Muscle layer of colon (tissue), 2 donors: ENCODE data around the gene UNC5A.

ENCODE experiments used
- H3K27ac ChIP-seq: one replicate; pipeline ENCODE4 v1.7.0; 2013; ENCODE audit warnings: low read depth, mild to moderate bottlenecking, low read length, moderate library complexity
- H3K27me3 ChIP-seq, 2 donors: one replicate each; pipeline ENCODE4 v1.7.0; 2013; ENCODE audit warnings: low read length in 2 of 2, mild to moderate bottlenecking in 2 of 2; ENCODE audit not compliant: insufficient read depth in 2 of 2, control insufficient read depth in 1 of 2
- H3K36me3 ChIP-seq: one replicate; pipeline ENCODE4 v1.7.0; 2013; ENCODE audit warnings: mild to moderate bottlenecking, low read length; ENCODE audit not compliant: insufficient read depth
- H3K4me1 ChIP-seq: one replicate; pipeline ENCODE4 v1.7.0; 2013; ENCODE audit warnings: mild to moderate bottlenecking, low read length; ENCODE audit not compliant: insufficient read depth
- H3K4me3 ChIP-seq, 2 donors: one replicate each; pipeline ENCODE4 v1.7.0; 2013; ENCODE audit warnings: low read length in 2 of 2, low read depth in 1 of 2, mild to moderate bottlenecking in 1 of 2, moderate library complexity in 1 of 2
- H3K9ac ChIP-seq: one replicate; pipeline ENCODE4 v1.7.0; 2013; ENCODE audit warnings: low read length
- H3K9me3 ChIP-seq: one replicate; pipeline ENCODE4 v1.7.0; 2013; ENCODE audit warnings: mild to moderate bottlenecking, low read length
- donor health status: abdominal sarcoma.
- donor health status: Adenocarcinoma of cecum.

Gene UNC5A

DNA sequence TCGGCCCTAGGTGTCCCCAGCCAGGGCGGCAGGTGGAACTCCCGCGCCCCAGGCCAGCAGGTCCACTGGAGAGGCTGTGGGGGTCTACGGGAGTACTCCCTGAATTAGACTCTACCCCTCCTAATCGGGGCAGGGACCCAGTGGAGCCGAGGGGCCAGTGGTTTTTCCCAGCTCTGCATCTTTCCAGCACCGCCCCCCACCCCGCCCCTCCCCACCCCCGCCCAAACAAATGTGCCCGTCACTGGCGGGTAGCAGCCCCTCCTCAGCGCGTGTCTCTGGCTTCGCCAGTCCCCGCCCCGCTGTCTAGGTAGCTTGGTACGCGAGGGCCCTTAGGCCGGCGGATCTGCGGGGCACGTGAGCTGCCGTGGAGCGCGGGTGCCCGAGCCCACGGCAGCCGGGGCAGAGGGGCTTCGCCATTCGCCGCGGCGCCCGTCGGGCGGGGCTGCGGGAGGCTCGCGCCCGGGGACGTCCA lies 7.0 kb downstream of the UNC5A start:
- Histone ChIP-seq H3K36me3 (no peaks in the 10 kb centered on the region), H3K27ac (no peak overlapping the region), H3K4me1 (no peaks in the 10 kb centered on the region), H3K4me3 (peak overlapping the region in 1 of 2 donors; percentile 50), H3K9me3 (no peaks in the 10 kb centered on the region), H3K27me3 (peaks cover 34 to 71% of the 10 kb centered on the region in 2 donors), H3K9ac (no peak overlapping the region)

DNA sequence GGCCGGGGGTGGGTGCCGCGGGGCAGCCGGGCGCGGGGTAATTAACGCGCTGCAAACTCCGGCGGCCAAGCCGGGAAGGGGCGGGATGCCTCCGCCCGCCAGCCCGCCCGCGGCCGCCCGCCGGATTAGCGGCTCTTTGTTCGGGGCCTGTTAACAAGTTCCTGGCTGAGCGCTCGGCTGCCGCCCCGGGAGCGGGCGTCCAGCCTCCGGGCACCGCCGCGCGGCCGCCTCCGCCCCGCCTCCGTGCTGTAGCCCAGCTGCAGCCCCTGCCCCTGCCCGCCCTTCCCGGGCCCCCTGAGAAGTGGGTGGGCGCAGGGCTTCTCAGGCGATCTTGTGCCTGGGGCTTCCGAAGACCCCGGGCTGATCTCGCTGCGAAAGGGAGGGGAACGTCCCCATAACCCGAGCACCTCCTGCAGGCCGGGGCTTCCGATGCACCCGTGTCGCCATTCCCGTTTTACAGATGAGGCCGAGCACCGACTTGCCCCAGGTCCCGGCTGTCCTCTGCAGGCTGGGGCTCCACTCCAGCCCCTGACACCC lies 7.5 kb downstream of the UNC5A start:
- peak overlapping the region in 1 of 2 donors; percentile 50 for H3K4me3 ChIP-seq
- no peaks in the 10 kb centered on the region for H3K36me3 ChIP-seq
- H3K9ac ChIP-seq = no peak overlapping the region
- H3K9me3 ChIP-seq = no peaks in the 10 kb centered on the region
- H3K27me3 ChIP-seq = peaks cover 29 to 71% of the 10 kb centered on the region in 2 donors
- H3K27ac ChIP-seq = no peak overlapping the region
- H3K4me1 ChIP-seq = no peaks in the 10 kb centered on the region

DNA sequence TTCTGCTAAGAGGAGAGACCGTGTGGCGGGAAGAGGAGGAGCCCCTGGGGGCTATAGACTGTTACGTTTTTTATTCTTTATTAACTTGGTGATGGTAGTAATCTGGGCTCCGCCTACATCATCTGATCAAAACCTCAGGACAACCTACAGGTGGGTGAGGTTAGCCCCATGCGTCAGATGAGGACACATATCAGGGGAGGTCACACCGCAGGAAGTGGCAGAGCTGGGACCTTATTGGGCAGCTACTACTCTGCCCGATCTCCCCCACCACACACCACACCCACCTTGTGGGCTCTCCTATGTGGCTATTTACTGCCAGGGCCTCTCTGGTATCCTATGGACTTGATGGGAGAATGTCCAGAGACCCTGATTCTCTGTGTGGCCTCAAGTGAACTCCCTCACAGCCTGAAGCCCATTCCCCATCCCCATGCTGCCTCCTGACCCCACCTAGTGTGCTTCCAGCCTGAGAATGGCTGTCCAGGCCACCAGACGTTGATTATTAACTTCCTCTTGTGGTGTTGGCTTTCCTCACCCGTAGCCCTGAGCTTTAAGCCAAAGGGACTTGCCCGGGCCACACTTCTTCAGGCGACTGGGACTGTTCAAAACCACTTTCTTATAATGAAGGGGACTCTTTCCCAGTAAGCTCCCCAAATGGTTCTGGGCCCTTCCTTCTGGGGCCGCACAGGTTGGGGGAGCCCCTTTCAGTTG lies 8.2 kb downstream of the UNC5A start:
- peaks cover 25 to 71% of the 10 kb centered on the region in 2 donors for H3K27me3 ChIP-seq
- no peaks in the 10 kb centered on the region for H3K36me3 ChIP-seq
- H3K4me1 ChIP-seq = no peaks in the 10 kb centered on the region
- H3K27ac ChIP-seq = no peak overlapping the region
- H3K4me3 ChIP-seq = peak overlapping the region in 1 of 2 donors; percentile 50
- no peak overlapping the region for H3K9ac ChIP-seq
- no peaks in the 10 kb centered on the region for H3K9me3 ChIP-seq

DNA sequence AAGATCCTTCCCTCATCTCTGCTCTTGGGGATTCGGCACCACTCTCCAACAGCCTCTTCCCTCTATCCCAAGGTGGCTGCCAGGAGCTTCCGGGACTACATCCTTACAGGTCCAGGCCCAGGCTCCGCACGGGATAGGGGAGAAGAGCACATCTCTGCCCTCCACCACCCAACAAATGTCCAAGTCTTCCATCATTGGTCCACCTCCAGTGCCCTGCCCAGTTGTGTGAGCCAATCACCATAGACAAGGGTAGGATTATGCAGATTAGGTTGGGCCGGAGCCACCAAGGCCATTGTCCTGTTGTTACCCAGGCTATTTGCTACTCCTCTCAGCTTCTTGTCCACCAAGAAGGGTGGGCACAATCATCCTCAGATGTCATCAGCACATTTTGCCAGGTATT lies 9.1 kb downstream of the UNC5A start:
- no peaks in the 10 kb centered on the region for H3K36me3 ChIP-seq
- no peaks in the 10 kb centered on the region for H3K9me3 ChIP-seq
- no peaks in the 10 kb centered on the region for H3K4me1 ChIP-seq
- no peak overlapping the region for H3K4me3 ChIP-seq
- H3K27ac ChIP-seq = no peak overlapping the region
- H3K27me3 ChIP-seq = peaks cover 25 to 66% of the 10 kb centered on the region in 2 donors
- H3K9ac ChIP-seq = no peak overlapping the region

DNA sequence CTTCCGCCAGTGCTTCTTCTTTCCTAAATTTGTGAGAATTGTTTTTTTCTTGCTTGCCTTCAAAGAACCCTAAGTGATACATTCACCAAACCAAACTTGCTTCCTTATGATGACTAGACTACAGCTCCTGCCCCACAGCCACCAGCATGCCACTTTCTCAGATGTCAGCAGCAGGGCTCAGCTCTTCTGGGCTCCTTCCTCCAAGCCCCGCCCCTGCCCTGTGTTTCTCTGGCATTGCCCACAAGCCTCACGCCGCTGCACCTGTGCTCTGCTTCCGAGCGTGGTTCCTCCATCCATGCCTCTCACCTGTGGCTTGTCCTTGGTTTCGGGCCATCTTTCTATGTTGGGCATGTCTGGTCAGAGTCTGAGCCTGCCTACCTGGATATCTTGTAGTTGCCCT lies 10.6 kb downstream of the UNC5A start:
- Histone ChIP-seq H3K9ac (no peak overlapping the region), H3K4me1 (no peaks in the 10 kb centered on the region), H3K9me3 (no peaks in the 10 kb centered on the region), H3K27me3 (peaks cover 24 to 53% of the 10 kb centered on the region in 2 donors), H3K4me3 (no peak overlapping the region), H3K27ac (no peak overlapping the region), H3K36me3 (no peaks in the 10 kb centered on the region)

DNA sequence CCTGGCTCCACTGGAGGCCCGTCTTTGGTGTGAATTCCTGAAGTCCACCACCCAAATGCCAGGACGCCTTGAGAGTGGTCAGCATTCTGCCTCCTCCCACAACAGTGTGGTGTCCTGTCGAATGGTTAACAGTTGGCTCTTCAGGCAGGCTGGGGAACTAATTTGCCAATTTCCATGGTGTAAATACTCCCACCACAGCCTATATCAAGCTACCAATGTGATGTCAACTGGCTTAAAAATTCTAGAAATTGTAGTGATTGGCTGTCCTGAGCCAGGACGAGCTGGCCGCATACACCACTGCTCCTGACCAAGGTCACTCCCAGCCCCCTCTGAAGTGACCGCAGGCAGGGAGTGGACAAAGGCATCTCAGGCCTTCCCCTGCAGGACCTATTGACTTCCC lies 11.1 kb downstream of the UNC5A start:
- Histone ChIP-seq H3K27ac (no peak overlapping the region), H3K4me3 (no peak overlapping the region), H3K9ac (no peak overlapping the region), H3K9me3 (no peaks in the 10 kb centered on the region), H3K36me3 (no peaks in the 10 kb centered on the region), H3K4me1 (no peaks in the 10 kb centered on the region), H3K27me3 (peaks cover 19 to 48% of the 10 kb centered on the region in 2 donors)

DNA sequence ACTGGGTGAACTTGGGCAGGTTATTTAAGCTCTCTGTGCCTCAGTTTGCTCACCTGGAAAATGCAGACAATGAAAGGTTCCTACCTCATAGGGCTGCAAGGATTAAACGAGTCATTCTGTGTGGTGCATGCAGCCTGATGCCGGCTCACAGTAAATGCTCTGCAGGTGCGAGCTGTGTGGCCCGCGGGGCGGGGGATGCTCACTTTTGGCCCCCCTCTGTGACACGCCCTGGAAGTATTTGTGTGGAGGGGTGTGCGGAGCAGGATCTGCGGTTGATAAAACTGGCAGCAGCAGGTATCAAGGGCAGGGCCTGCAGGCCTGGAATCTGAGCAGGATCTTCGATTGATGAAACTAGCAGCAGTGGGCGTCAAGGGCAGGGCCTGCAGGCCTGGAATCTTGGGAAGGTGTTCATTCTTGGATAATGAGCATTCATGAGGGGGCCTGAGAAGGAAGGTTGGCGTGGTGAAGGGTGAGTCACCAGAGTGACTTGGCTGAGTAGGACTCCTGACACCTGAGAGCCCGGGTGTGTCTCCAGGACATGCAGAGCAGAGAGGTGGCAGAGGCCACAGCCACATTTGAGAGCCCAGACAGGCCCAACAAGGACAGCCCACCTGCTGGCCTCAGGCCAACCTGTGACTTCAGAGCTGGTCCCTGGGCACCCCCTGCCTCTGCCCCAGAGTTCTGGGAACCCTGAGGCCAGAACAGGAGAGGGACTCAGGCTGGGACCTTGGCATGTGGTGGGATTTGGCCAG lies 11.9 kb downstream of the UNC5A start:
- no peaks in the 10 kb centered on the region for H3K4me1 ChIP-seq
- peaks cover 12 to 40% of the 10 kb centered on the region in 2 donors for H3K27me3 ChIP-seq
- H3K9ac ChIP-seq = no peak overlapping the region
- H3K36me3 ChIP-seq = no peaks in the 10 kb centered on the region
- no peak overlapping the region for H3K27ac ChIP-seq
- H3K4me3 ChIP-seq = no peak overlapping the region
- H3K9me3 ChIP-seq = no peaks in the 10 kb centered on the region

DNA sequence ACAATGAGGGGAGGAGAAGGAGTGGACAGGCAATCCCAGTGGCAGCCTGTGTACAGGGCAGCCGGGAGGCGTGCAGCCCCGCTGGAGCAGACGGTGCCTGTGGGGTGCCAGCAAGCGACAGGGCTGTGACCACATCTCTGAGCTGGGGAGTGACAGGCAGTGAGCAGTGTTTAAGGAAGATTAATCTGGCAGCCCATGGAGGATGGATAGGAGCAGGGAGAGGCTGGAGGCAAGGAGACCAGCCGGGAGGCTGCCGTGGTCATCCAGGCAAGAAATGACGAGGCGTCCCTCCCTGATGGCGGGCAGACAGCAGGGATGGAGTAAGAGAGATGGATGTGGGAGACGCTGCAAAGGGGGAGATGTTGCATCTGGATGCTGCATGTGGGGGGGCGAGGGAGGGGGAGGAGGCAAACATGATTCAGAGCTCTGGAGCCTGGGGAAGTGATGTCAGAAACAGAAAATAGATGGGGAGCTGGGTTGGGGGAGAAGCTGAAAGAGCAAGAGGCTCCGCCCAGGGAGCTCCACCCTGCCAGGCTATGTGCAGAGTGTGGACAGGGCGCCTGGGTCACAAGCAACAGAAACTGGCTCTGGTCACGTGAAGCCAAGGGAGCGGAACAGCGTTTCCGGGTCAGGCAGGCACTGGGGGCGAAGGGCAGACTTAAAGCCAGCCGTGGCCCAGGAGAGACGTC lies 12.6 kb downstream of the UNC5A start:
- no peaks in the 10 kb centered on the region for H3K36me3 ChIP-seq
- no peaks in the 10 kb centered on the region for H3K9me3 ChIP-seq
- H3K4me3 ChIP-seq = no peak overlapping the region
- no peak overlapping the region for H3K27ac ChIP-seq
- H3K4me1 ChIP-seq = no peaks in the 10 kb centered on the region
- peaks cover 12 to 35% of the 10 kb centered on the region in 2 donors for H3K27me3 ChIP-seq
- H3K9ac ChIP-seq = no peak overlapping the region

DNA sequence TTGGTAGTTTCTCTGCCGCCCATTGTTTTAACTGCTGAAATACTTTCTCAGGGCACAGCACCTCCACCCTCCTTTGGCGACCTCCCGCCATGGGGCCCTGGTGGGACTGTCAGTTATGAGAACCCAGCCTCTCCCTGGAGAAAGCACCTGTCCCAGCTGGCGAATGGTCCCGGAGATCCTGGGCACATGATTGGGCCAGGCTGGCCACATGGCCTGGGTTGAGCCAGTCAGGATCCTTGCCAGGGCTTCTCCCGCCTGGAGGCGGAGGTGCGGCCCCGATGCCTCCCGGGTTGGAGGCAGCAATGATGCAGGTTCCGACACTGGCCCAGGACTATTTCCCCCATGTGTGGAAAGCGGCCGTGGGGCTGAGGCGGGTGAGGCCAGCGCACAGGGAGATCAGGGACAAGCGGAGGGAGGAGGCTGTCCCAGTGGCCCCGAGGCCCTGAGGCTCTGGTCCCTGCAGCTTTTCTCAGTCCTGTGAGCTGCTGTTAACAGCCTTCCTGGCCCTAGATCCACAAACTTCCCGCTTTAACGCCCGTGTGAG lies 13.6 kb downstream of the UNC5A start:
- no peaks in the 10 kb centered on the region for H3K4me1 ChIP-seq
- H3K9me3 ChIP-seq = no peaks in the 10 kb centered on the region
- no peak overlapping the region for H3K27ac ChIP-seq
- H3K4me3 ChIP-seq = no peak overlapping the region
- H3K9ac ChIP-seq = no peak overlapping the region
- H3K27me3 ChIP-seq = peaks cover 3 to 25% of the 10 kb centered on the region in 2 donors
- no peaks in the 10 kb centered on the region for H3K36me3 ChIP-seq

DNA sequence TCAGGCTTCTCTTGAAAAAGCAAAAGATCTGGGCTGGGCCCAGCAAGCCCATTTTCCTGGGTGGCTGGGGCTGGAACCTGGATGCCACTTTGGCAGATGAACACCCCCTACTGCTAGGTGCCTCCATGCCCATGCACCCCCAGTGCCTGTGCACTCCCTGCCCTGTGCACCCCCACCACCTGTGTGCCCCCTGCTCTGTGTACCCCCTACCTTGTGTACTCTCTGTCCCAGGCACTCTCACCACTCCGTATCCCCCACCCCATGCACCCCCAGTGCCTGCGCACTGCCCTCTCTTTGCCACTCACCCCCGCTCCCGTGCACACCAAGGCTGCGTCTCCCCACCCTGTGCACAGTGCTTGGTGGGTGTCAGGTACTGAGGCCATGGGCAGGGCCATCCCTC lies 14.2 kb downstream of the UNC5A start:
- no peak overlapping the region for H3K9ac ChIP-seq
- H3K4me1 ChIP-seq = no peaks in the 10 kb centered on the region
- H3K27me3 ChIP-seq = peaks cover 0 to 18% of the 10 kb centered on the region in 2 donors
- H3K4me3 ChIP-seq = no peak overlapping the region
- H3K9me3 ChIP-seq = no peaks in the 10 kb centered on the region
- no peak overlapping the region for H3K27ac ChIP-seq
- H3K36me3 ChIP-seq = no peaks in the 10 kb centered on the region

DNA sequence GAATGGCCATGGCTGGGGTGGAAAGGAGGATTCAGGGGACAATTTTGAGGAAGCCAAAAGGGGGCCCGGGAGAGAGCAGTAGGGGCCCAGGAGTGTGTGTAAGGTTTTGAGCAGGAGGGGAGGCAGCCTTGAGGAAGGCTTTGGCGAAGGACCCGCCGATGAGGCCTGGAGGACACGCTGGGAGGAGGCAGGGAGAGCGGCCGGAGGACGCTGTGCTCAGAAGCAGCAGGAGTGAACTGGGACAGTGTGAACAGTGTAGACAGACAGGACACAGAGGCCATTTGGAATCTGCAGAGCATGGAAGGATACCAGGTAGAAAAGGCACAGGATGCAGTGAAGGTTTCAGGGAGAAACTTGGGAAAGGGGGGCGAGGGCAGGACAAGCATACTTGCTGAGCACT lies 14.9 kb downstream of the UNC5A start:
- H3K4me1 ChIP-seq = no peaks in the 10 kb centered on the region
- no peak overlapping the region for H3K9ac ChIP-seq
- H3K27ac ChIP-seq = no peak overlapping the region
- H3K4me3 ChIP-seq = no peak overlapping the region
- peaks cover 0 to 17% of the 10 kb centered on the region in 2 donors for H3K27me3 ChIP-seq
- H3K36me3 ChIP-seq = no peaks in the 10 kb centered on the region
- H3K9me3 ChIP-seq = no peaks in the 10 kb centered on the region
